ENCODE results near the gene SERPINB10. TPM values are rescaled to one million over a fixed set of nuclear protein-coding genes. Genes with fewer than 3 reads are reported as not detected.

SERPINB10 gene
- total and polyA plus RNA-seq, 2 donors from 2014 or later, result not detected

- H3K36me3 ChIP-seq (ENCODE audit: control insufficient read depth in 2 of 3, insufficient read depth in 3 of 3, low read length in 3 of 3), result no peaks in the 10 kb centered on the region
- FAIRE-seq (no peak), DNase-seq (no peak)
- no peaks in the 10 kb centered on the region for H3K4me1 ChIP-seq (ENCODE audit: control insufficient read depth in 2 of 3, insufficient read depth in 2 of 3, low read depth in 1 of 3, low read length in 3 of 3)
- no peak within 1 kb of the TSS for H3K9ac ChIP-seq (ENCODE audit: low read length in 3 of 3)
- intact Hi-C loops (cut with DNase I), result no loop called here
- no peaks in the 10 kb centered on the region for H3K9me3 ChIP-seq (ENCODE audit: control insufficient read depth in 2 of 3, insufficient read depth in 1 of 3, low read length in 3 of 3)
- no peak within 1 kb of the TSS for H3K27ac ChIP-seq (ENCODE audit: low read depth in 2 of 2, low read length in 2 of 2)
- no peaks in the 10 kb centered on the region for H3K27me3 ChIP-seq (ENCODE audit: control insufficient read depth, insufficient read depth, low read length)
- H3K4me3 ChIP-seq (ENCODE audit: low read length in 3 of 3), result no peak within 1 kb of the TSS
- TF ChIP-seq, protein P1, sequence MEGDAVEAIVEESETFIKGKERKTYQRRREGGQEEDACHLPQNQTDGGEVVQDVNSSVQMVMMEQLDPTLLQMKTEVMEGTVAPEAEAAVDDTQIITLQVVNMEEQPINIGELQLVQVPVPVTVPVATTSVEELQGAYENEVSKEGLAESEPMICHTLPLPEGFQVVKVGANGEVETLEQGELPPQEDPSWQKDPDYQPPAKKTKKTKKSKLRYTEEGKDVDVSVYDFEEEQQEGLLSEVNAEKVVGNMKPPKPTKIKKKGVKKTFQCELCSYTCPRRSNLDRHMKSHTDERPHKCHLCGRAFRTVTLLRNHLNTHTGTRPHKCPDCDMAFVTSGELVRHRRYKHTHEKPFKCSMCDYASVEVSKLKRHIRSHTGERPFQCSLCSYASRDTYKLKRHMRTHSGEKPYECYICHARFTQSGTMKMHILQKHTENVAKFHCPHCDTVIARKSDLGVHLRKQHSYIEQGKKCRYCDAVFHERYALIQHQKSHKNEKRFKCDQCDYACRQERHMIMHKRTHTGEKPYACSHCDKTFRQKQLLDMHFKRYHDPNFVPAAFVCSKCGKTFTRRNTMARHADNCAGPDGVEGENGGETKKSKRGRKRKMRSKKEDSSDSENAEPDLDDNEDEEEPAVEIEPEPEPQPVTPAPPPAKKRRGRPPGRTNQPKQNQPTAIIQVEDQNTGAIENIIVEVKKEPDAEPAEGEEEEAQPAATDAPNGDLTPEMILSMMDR (IDR thresholded peaks at IDR 0.05; ENCODE audit: borderline replicate concordance, extremely low read depth, insufficient read depth), result no peak
Observed at GRCh38 chr18:63887424-63887823, 20.3 kb upstream of the SERPINB10 start, which contains the start of gene SERPINB2. Gene SERPINB2, plus strand, starts transcription at chr18:63887705. Its CDS starts 3,740 bp downstream, at chr18:63891445.

GRCh38 chr18:63888470-63889190, 19.1 kb upstream of the SERPINB10 start:
- Histone ChIP-seq H3K27ac (ENCODE audit: low read depth in 2 of 2, low read length in 2 of 2) (no peak overlapping the region), H3K9me3 (ENCODE audit: control insufficient read depth in 2 of 3, insufficient read depth in 1 of 3, low read length in 3 of 3) (no peaks in the 10 kb centered on the region), H3K4me3 (ENCODE audit: low read length in 3 of 3) (no peak overlapping the region), H3K4me1 (ENCODE audit: control insufficient read depth in 2 of 3, insufficient read depth in 2 of 3, low read depth in 1 of 3, low read length in 3 of 3) (no peaks in the 10 kb centered on the region), H3K27me3 (ENCODE audit: control insufficient read depth, insufficient read depth, low read length) (no peaks in the 10 kb centered on the region), H3K9ac (ENCODE audit: low read length in 3 of 3) (no peak overlapping the region), H3K36me3 (ENCODE audit: control insufficient read depth in 2 of 3, insufficient read depth in 3 of 3, low read length in 3 of 3) (no peaks in the 10 kb centered on the region)
- no peak for FAIRE-seq
- DNase-seq, result no peak
- intact Hi-C loops (cut with DNase I), result no loop called here
- TF ChIP-seq, protein P1 (IDR thresholded peaks at IDR 0.05; ENCODE audit: borderline replicate concordance, extremely low read depth, insufficient read depth), result no peak

- Histone ChIP-seq H3K4me3 (ENCODE audit: low read length in 3 of 3) (no peak overlapping the region), H3K9ac (ENCODE audit: low read length in 3 of 3) (no peak overlapping the region), H3K9me3 (ENCODE audit: control insufficient read depth in 2 of 3, insufficient read depth in 1 of 3, low read length in 3 of 3) (no peaks in the 10 kb centered on the region), H3K27ac (ENCODE audit: low read depth in 2 of 2, low read length in 2 of 2) (no peak overlapping the region), H3K27me3 (ENCODE audit: control insufficient read depth, insufficient read depth, low read length) (no peaks in the 10 kb centered on the region), H3K4me1 (ENCODE audit: control insufficient read depth in 2 of 3, insufficient read depth in 2 of 3, low read depth in 1 of 3, low read length in 3 of 3) (no peaks in the 10 kb centered on the region), H3K36me3 (ENCODE audit: control insufficient read depth in 2 of 3, insufficient read depth in 3 of 3, low read length in 3 of 3) (no peaks in the 10 kb centered on the region)
- DNase-seq, result no peak
- intact Hi-C loops (cut with DNase I), result no loop called here
- FAIRE-seq, result no peak
- TF ChIP-seq, protein P1 (IDR thresholded peaks at IDR 0.05; ENCODE audit: borderline replicate concordance, extremely low read depth, insufficient read depth), result no peak
Observed at GRCh38 chr18:63889626-63890025, 18.1 kb upstream of the SERPINB10 start.

Measured in kidney (tissue), 14 donors.